Measurements from ENCODE around the gene WASF2. TPM values are rescaled to one million over a fixed set of nuclear protein-coding genes. Genes with fewer than 3 reads are reported as not detected.

The WASF2 gene
- total and polyA plus RNA-seq, 2 of the 13 experiments (the other 11 are each of a cell fraction or from before 2014, with no cell fraction given) = 10.4 to 27.7 TPM

GRCh38 chr1:27392096-27392777 is 97.7 kb downstream of the WASF2 start, which contains the start of gene GPR3 (continued):
- no peak for TF ChIP-seq JUNB (CRISPR knock-in tag; IDR thresholded peaks at IDR 0.05; ENCODE audit: borderline replicate concordance)
- TF ChIP-seq HNF1A (IDR thresholded peaks at IDR 0.05; ENCODE audit: low read depth) = no peak
- TF ChIP-seq HNF1A (CRISPR knock-in tag; IDR thresholded peaks at IDR 0.05; ENCODE audit: borderline replicate concordance) = no peak
- no peak for TF ChIP-seq KDM1A (CRISPR knock-in tag; IDR thresholded peaks at IDR 0.05)
- no peak; the same call in 1 of the 2 replicates for TF ChIP-seq FOXP4 (CRISPR knock-in tag; IDR thresholded peaks at IDR 0.05)
- TF ChIP-seq MBD4 (IDR thresholded peaks at IDR 0.05; ENCODE audit: borderline replicate concordance, low read length) = no peak
- TF ChIP-seq ZNF703 (CRISPR knock-in tag; IDR thresholded peaks at IDR 0.05; ENCODE audit: borderline replicate concordance) = no peak
- no peak for TF ChIP-seq ZNF567 (CRISPR knock-in tag; IDR thresholded peaks at IDR 0.05; ENCODE audit: borderline replicate concordance)
- TF ChIP-seq ZNF263 (CRISPR knock-in tag; IDR thresholded peaks at IDR 0.05) = no peak
- no peak for TF ChIP-seq U2AF2 (IDR thresholded peaks at IDR 0.05; ENCODE audit: low read depth, low read length)
- no peak for TF ChIP-seq NAIF1 (CRISPR knock-in tag; IDR thresholded peaks at IDR 0.05; ENCODE audit: borderline replicate concordance)
- TF ChIP-seq PRDM15 (CRISPR knock-in tag; IDR thresholded peaks at IDR 0.05) = no peak
- TF ChIP-seq ZNF124 (CRISPR knock-in tag; IDR thresholded peaks at IDR 0.05) = no peak
- no peak; the same call in 1 of the 2 replicates for TF ChIP-seq GMEB2 (CRISPR knock-in tag; IDR thresholded peaks at IDR 0.05; ENCODE audit: low read depth)
- no peak for TF ChIP-seq MEIS2 (CRISPR knock-in tag; IDR thresholded peaks at IDR 0.05)
- no peak for TF ChIP-seq ZNF546 (CRISPR knock-in tag; conservative IDR thresholded peaks at IDR 0.05)
- TF ChIP-seq MAFK (conservative IDR thresholded peaks at IDR 0.05 in 1 of 2, IDR thresholded peaks at IDR 0.05 in 1 of 2; ENCODE audit: low read length in 2 of 2) = no peak
- no peak for TF ChIP-seq MTA1 (CRISPR knock-in tag; IDR thresholded peaks at IDR 0.05; ENCODE audit: borderline replicate concordance)
